ENCODE results near the gene NEK9.

GRCh38 chr14:75088566-75089373 is 38.1 kb downstream of the NEK9 start:
- TF ChIP-seq MYC (IDR thresholded peaks at IDR 0.05; ENCODE audit: insufficient read depth, insufficient read length, insufficient replicate concordance, low read length, severe bottlenecking) = no peak
- TF ChIP-seq HDGF (IDR thresholded peaks at IDR 0.05) = no peak
- TF ChIP-seq TAF1 (IDR thresholded peaks at IDR 0.05; ENCODE audit: borderline replicate concordance, low read depth, low read length) = no peak
- TF ChIP-seq POLR2A (IDR thresholded peaks at IDR 0.05; ENCODE audit: low read depth, low read length) = no peak
